ENCODE data around the gene LDLRAD3.

The LDLRAD3 gene

GRCh38 chr11:36110668-36111410 lies 167.0 kb downstream of the LDLRAD3 start:
- DNase-seq, result no peak

- no peak for DNase-seq
Observed at GRCh38 chr11:36114095-36114494, 170.2 kb downstream of the LDLRAD3 start.

- no peak for DNase-seq
Observed at GRCh38 chr11:36115378-36115801, 171.5 kb downstream of the LDLRAD3 start.

DNA sequence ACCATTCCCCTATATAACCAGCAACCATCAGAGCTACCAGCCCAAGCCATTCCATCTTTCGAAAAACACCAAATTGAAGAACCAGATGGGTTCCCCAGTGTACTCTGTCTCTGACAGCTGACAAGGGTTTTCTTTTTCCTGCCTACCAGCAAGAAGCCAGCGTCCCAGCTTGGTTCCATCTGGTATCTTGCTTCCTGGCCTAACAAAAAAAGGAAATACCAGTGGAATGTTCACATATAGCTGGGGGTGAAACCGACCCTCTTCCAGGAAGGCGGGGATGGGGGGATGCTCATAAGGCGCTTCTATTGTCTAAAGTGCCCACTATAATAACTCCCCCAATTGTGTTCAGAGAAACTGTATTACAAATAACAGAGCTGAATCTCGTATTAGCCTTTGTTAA lies 172.3 kb downstream of the LDLRAD3 start:
- DNase-seq, result no peak

DNA sequence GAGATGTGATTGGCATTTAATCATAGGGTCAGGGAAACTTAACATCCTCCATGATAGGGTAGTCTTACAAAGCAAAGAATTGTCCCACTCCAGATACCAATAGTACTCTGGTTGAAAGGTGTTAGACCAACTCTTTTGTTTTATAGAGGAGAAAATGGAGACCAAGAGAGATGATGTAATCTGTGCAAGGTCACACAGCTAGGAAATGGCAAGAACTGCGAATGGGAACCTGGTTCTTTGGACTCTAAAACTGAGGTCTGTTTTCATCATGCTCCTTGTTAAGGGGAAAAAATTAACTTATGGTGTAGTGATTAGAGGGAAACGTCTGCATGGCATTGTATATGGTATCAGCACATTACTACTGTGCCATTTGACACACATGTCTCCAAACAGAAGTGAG lies 174.2 kb downstream of the LDLRAD3 start:
- no peak for DNase-seq

DNA sequence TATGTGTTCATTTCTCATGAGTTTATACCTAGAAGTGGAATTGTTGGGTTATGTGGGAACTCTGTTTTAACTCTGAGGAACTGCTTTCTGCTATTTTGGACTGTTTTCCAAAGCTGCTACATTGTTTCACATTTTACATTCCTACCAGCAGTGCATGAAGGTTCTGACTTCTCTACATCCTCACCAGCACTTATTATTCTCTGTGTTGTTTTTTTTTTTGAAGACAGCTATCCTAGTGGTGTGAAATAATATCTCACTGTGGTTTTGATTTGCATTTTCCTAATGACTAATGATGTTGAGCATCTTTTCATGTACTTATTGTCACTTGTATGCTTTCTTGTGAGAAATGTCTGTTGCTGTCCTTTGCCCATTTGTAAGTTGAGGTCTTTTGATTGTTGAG lies 175.4 kb downstream of the LDLRAD3 start:
- DNase-seq, result no peak

- no peak for DNase-seq
Observed at GRCh38 chr11:36121054-36121453, 177.2 kb downstream of the LDLRAD3 start.

- DNase-seq, result no peak
Observed at GRCh38 chr11:36122671-36123070, 178.8 kb downstream of the LDLRAD3 start.

DNA sequence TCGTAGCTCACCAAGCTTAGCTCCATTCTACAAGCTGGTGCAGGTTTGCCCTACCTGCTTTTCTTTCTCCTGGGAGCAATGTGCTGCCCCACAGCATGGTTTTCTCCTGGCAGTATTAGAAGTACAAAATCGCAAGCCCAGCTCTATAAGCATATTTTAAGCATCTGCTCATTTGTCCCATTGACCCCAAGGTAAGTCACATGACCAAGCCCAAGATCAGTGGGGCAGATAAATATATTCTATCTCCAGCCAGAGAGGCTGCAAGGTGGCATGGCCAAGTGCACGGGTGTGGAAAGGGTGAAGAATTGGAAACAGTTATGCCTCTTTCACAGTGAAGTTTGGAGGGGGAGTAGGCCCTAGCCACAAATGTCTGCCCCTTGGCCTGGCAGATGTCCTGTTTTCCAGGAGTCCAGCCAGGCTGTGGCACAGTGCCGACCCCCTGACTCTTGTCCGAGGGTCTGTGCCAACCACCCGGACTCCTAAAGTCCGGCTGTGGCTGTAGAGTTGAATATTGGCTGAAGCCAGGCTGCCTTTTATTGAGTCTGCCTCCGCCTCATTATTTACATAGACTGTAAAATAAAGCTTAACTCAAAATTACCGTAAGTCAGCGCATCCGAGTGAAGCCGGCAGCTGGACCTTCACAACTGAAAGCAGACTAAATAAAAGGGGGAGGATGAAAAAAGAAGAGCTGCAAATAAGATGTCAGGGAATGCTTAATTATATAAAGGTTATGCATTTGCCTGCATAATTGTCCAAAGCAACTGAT lies 179.7 kb downstream of the LDLRAD3 start:
- DNase-seq, result no peak

- no peak for DNase-seq
Observed at GRCh38 chr11:36126678-36127077, 182.8 kb downstream of the LDLRAD3 start.

- DNase-seq, result no peak
Observed at GRCh38 chr11:36127550-36127949, 183.7 kb downstream of the LDLRAD3 start.

GRCh38 chr11:36129955-36130354 lies 186.1 kb downstream of the LDLRAD3 start:
- DNase-seq, result no peak

- no peak for DNase-seq
Observed at GRCh38 chr11:36130401-36130800, 186.5 kb downstream of the LDLRAD3 start.

GRCh38 chr11:36131721-36132397 lies 188.0 kb downstream of the LDLRAD3 start:
- DNase-seq, result no peak

- DNase-seq, result no peak
Observed at GRCh38 chr11:36132940-36133339, 189.1 kb downstream of the LDLRAD3 start.

- no peak for DNase-seq
Observed at GRCh38 chr11:36135076-36135475, 191.2 kb downstream of the LDLRAD3 start.

- DNase-seq, result no peak
Observed at GRCh38 chr11:36139767-36140166, 195.9 kb downstream of the LDLRAD3 start.

GRCh38 chr11:36141196-36141953 lies 197.5 kb downstream of the LDLRAD3 start:
- no peak for DNase-seq

DNA sequence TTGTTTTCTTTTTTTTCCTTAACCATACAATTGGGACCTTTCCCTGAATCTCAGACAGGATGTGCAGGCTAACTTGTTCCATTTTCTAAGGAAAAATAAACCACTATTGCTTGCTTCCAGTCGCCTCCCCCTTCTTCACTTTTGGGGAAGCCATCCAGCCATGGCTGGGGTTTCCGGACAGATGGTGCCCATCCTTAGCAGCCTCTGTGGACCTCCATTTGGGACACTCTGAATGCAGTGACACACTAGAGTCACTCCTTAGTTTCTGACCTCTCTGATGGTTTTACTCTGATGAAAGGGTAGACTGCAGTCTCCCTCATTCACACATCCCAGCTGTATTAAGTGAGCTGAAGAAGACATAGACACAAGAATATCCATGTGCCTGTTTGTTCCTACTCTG lies 198.1 kb downstream of the LDLRAD3 start:
- DNase-seq, result no peak

GRCh38 chr11:36142439-36142838 lies 198.6 kb downstream of the LDLRAD3 start:
- no peak for DNase-seq

GRCh38 chr11:36142879-36143278 lies 199.0 kb downstream of the LDLRAD3 start:
- DNase-seq, result no peak

DNA sequence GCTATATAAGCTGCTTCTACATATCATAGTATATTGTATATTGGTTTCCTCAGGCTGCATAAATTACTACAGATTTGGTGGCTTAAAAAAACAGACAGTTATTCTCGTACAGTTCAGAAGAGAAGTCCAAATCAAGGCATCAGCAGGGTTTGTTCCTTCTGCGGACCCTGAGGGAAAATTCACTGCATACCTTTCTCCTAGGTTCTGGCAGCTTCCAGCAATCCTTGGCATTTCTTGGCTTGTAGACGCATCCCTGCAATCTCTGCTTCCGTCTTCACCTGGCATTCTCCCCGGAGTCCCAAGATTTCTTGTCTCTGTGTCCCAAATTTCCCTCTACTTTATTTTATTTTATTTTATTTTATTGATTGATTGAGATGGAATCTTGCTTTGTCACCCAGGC lies 202.6 kb downstream of the LDLRAD3 start:
- no peak for DNase-seq

DNA sequence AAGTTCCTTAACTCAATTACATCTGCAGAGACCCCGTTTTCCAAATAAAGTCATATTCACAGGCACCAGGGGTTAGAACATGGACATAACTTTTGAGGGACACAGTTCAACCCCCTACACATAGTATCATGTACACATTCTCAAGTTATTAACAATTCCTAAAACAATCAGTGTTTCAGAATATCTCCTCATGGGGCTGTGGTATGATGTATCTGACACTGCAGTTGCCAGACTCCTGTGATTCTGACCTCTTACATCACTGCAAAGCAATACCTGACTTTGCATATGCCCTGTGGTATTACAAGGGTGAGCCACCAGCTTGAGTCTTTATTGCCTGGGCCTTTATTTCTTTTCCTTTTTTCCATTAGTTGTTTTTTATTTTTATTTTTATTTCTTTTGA lies 203.6 kb downstream of the LDLRAD3 start:
- DNase-seq, result no peak
